GM12878 (cell line): ENCODE data around the gene SNX19.

Experiments
- ATF3 ChIP-seq: IDR thresholded peaks from 2 replicates; pipeline ENCODE4 v1.6.1; 2011; ENCODE audit warnings: low read depth, mild to moderate bottlenecking, low read length, moderate library complexity, borderline replicate concordance; ENCODE audit errors: extremely low read depth
- CBX3 ChIP-seq: fragments of 200-600 bp; sonication (generic); IDR thresholded peaks from 2 replicates; pipeline ENCODE4 v1.6.1; 2016; ENCODE audit warnings: low read depth, borderline replicate concordance
- HDAC2 ChIP-seq: fragments of 200-600 bp; sonication (generic); IDR thresholded peaks from 2 replicates; pipeline ENCODE4 v1.6.1; 2017
- RAD21 ChIP-seq: IDR thresholded peaks from 2 replicates; pipeline ENCODE4 v1.6.1; 2011; ENCODE audit warnings: mild to moderate bottlenecking, low read depth, low read length, moderate library complexity; ENCODE audit not compliant: insufficient read depth
- ZNF24 ChIP-seq: fragments of 450-650 bp; IDR thresholded peaks from 2 replicates; pipeline ENCODE4 v1.6.1; 2017; ENCODE audit warnings: antibody characterized with exemption, mild to moderate bottlenecking

- TF ChIP-seq CBX3 (no peak), RAD21 (no peak), ATF3 (no peak), ZNF24 (no peak), HDAC2 (no peak)
These were observed 67.1 kb downstream of the SNX19 start for GRCh38 chr11:130849215-130849568.
